Activated CD8-positive, alpha-beta T cell treated with anti-CD3 and anti-CD28 coated beads, Interleukin-2, amount 10 ng/mL, durations not matched to agents 7 days and 5 days (primary cell): ENCODE measurements around the gene APOA4. TPM values are rescaled to one million over a fixed set of nuclear protein-coding genes. Genes with fewer than 3 reads are reported as not detected.

Experiments used
- ATAC-seq: fragments of 150-1000 bp; cut with Tn5 transposase; one replicate; pipeline ENCODE4 v1.10.0; 2021; ENCODE audit warnings: moderate library complexity
- CTCF ChIA-PET: fragments of 350-600 bp; sonication (Branson Sonifier 250); formaldehyde crosslinking; loops from one replicate; lab custom pipeline; 2021; ENCODE audit warnings: antibody characterized with exemption; lab: Charles Lee
- POLR2A ChIA-PET: fragments of 350-600 bp; sonication (Branson Sonifier 250); formaldehyde crosslinking; loops from one replicate; lab custom pipeline; 2021; ENCODE audit warnings: antibody characterized with exemption; lab: Charles Lee
- DNase-seq: peaks from one replicate; pipeline ENCODE4 v3.0.0-alpha.2; 2020
- H3K27ac Mint-ChIP-seq: one replicate; pipeline ENCODE4 v1.8.0; 2021; ENCODE audit warnings: mild to moderate bottlenecking, mixed read lengths
- H3K27me3 Mint-ChIP-seq: one replicate; pipeline ENCODE4 v1.8.0; 2021; ENCODE audit warnings: low read depth, mixed read lengths
- H3K36me3 Mint-ChIP-seq: one replicate; pipeline ENCODE4 v1.8.0; 2021; ENCODE audit warnings: low read depth, mixed read lengths
- H3K4me1 Mint-ChIP-seq: one replicate; pipeline ENCODE4 v1.8.0; 2021; ENCODE audit warnings: low read depth, mixed read lengths
- H3K4me3 Mint-ChIP-seq: one replicate; pipeline ENCODE4 v1.8.0; 2021; ENCODE audit warnings: mild to moderate bottlenecking, mixed read lengths
- H3K9me3 Mint-ChIP-seq: one replicate; pipeline ENCODE4 v1.8.0; 2022; ENCODE audit warnings: mixed read lengths; ENCODE audit not compliant: insufficient read depth
- total RNA-seq, 2 experiments: library from RNA; stranded (reverse); gene quantifications; one replicate each; pipeline ENCODE4 v1.2.3, GENCODE V29; 2021

Gene APOA4
- total RNA-seq, 2 experiments from 2014 or later = not detected

DNA sequence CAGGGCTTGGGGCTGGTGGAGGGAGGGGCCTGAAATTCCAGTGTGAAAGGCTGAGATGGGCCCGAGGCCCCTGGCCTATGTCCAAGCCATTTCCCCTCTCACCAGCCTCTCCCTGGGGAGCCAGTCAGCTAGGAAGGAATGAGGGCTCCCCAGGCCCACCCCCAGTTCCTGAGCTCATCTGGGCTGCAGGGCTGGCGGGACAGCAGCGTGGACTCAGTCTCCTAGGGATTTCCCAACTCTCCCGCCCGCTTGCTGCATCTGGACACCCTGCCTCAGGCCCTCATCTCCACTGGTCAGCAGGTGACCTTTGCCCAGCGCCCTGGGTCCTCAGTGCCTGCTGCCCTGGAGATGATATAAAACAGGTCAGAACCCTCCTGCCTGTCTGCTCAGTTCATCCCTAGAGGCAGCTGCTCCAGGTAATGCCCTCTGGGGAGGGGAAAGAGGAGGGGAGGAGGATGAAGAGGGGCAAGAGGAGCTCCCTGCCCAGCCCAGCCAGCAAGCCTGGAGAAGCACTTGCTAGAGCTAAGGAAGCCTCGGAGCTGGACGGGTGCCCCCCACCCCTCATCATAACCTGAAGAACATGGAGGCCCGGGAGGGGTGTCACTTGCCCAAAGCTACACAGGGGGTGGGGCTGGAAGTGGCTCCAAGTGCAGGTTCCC, 6.5 kb upstream of the APOA4 start, which contains the start of gene APOC3:
TSS of gene APOC3 (plus strand) at position 383 of the 659 bp plus-strand sequence. CDS start 676 bp downstream, outside the sequence.
- Mint-ChIP-seq H3K27me3 (no peaks in the 10 kb centered on the region), H3K4me1 (peaks cover under 1% of the 10 kb centered on the region), H3K36me3 (no peaks in the 10 kb centered on the region), H3K27ac (no peak within 1 kb of the TSS), H3K4me3 (no peak within 1 kb of the TSS), H3K9me3 (no peaks in the 10 kb centered on the region)
- ChIA-PET CTCF (no interaction called here), POLR2A (no interaction called here)
- no peak for DNase-seq
- no peak for ATAC-seq

DNA sequence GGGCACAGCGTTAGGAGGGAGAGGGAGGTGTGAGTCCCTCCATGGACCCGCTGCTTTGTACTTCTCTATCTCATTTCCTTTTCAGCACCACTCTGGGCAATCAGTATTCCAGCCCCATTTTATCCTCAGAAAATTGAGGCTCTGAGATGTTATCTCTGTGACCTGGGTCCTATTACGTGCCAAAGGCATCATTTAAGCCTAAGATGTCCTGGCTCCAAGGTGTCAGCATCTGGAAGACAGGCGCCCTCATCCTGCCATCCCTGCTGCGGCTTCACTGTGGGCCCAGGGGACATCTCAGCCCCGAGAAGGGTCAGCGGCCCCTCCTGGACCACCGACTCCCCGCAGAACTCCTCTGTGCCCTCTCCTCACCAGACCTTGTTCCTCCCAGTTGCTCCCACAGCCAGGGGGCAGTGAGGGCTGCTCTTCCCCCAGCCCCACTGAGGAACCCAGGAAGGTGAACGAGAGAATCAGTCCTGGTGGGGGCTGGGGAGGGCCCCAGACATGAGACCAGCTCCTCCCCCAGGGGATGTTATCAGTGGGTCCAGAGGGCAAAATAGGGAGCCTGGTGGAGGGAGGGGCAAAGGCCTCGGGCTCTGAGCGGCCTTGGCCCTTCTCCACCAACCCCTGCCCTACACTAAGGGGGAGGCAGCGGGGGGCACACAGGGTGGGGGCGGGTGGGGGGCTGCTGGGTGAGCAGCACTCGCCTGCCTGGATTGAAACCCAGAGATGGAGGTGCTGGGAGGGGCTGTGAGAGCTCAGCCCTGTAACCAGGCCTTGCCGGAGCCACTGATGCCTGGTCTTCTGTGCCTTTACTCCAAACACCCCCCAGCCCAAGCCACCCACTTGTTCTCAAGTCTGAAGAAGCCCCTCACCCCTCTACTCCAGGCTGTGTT, 5.8 kb upstream of the APOA4 start:
- H3K4me1 Mint-ChIP-seq = no peaks in the 10 kb centered on the region
- H3K9me3 Mint-ChIP-seq = no peaks in the 10 kb centered on the region
- ATAC-seq = no peak
- H3K27me3 Mint-ChIP-seq = no peaks in the 10 kb centered on the region
- DNase-seq = no peak
- H3K4me3 Mint-ChIP-seq = no peak overlapping the region
- POLR2A ChIA-PET = no interaction called here
- no peaks in the 10 kb centered on the region for H3K36me3 Mint-ChIP-seq
- no peak overlapping the region for H3K27ac Mint-ChIP-seq
- CTCF ChIA-PET = no interaction called here

DNA sequence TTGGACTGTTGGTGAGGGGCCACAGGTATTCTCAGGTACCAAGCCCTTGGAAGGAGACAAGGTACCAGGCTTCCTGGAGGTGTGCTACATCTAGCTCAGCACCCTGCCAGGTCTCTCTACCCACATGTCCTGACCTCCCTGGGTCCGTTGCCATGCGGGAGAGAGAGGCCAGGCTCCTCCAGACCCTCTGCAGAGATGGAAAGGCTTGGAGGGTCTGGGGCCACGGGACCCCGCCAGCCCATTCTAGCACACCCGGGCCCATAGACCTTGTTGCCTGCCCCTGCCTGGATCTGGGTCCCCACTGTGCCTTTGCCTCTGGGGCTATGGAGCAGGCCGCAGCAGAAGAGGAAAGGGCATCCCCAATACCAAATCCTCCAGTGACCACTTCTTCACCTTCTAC, 4.4 kb upstream of the APOA4 start:
- Mint-ChIP-seq H3K36me3 (no peaks in the 10 kb centered on the region), H3K27ac (no peak overlapping the region), H3K4me3 (no peak overlapping the region), H3K9me3 (no peaks in the 10 kb centered on the region), H3K4me1 (no peaks in the 10 kb centered on the region), H3K27me3 (no peaks in the 10 kb centered on the region)
- ChIA-PET POLR2A (no interaction called here), CTCF (interaction anchor here (0.9 kb wide), 1 partner anchor 8 kb away, joined by 3 read pairs; no protein-coding TSS in a partner anchor)
- ATAC-seq (no peak), DNase-seq (no peak)

DNA sequence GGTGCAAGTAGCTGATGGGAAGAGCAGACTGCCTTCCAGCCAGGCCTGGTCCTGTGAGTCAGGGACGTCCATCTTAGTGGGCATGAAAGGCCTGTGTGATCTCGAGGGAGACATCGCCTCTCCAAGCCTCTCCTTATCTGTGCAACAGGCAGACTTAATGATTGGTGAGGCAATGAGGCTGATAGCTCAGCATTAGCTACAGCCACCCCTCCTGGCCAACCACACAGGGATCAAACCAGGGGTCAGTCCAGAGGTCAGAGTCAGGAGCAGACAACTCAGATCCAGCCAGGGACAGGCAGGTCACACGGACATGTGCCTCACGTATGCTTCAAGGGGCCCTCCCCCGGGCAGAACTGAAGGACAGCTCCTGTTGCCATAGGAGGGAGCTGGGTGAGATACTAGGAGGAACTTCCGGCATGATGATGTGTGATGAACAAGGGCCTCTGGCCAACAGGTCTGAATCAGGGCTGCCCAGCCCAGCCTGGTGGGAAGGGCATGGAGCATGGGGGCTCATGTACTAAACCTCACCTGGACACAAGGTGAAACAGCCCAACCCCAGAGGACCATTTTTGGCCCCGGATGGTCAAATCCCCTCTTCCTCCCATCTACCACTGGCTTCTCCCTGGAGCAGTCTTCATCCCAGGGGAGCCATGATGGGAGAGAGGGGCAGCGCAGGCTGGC, 3.8 kb upstream of the APOA4 start:
- Mint-ChIP-seq H3K4me3 (no peak overlapping the region), H3K9me3 (no peaks in the 10 kb centered on the region), H3K27me3 (no peaks in the 10 kb centered on the region), H3K4me1 (no peaks in the 10 kb centered on the region), H3K36me3 (no peaks in the 10 kb centered on the region), H3K27ac (no peak overlapping the region)
- DNase-seq (no peak), ATAC-seq (no peak)
- CTCF ChIA-PET = interaction anchor here (0.9 kb wide), 1 partner anchor 9 kb away, joined by 3 read pairs; no protein-coding TSS in a partner anchor
- POLR2A ChIA-PET = no interaction called here

DNA sequence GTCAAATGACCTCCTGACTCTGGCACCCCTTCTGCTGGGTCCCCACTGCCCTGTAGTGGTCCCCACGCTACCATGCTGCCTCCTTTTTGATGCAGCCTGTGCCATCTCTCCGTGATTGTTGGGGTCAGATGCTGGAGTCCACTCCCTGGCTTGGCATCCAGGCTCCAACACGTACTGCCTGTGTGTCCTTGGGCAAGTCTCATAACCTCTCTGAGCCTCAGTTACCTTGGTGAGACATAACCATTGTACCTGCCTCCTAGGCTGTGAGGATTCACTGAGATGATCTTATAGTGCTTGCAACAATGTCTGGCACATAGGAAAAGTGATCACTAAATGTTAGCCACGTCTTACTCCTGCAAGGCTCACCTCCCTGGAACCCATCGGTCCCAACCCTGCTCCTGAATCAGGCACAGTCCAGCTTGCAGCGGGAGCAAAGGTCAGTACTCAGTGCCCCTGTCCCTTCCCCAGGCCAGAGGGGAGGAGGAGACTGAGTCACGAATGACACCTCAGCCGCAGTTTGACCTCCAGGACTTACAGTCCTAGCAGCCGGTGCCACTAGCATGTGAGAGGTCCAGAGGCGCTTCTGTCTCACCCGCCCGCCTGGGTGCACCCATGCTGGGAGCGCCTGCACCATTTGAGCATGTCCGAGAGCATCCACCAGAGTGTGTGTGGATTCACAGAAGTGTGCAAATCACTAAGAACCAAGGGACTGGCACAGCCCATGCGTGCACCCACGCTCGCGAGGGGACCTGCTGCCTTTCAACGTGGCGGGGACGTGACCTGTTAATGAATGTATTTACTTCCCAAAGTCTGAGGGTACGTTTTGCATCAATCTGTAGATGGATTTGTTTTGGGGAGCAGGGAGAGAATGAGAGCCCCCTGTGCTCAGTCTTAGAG, 3.0 kb upstream of the APOA4 start:
- ATAC-seq (peak; percentile 14), DNase-seq (no peak)
- H3K4me1 Mint-ChIP-seq = no peaks in the 10 kb centered on the region
- no peaks in the 10 kb centered on the region for H3K9me3 Mint-ChIP-seq
- H3K36me3 Mint-ChIP-seq = no peaks in the 10 kb centered on the region
- CTCF ChIA-PET = interaction anchor here (0.9 to 1.2 kb wide), 2 partner anchors 10 to 280 kb away, joined by 3 to 4 read pairs; no protein-coding TSS in a partner anchor
- POLR2A ChIA-PET = no interaction called here
- no peaks in the 10 kb centered on the region for H3K27me3 Mint-ChIP-seq
- no peak overlapping the region for H3K4me3 Mint-ChIP-seq
- no peak overlapping the region for H3K27ac Mint-ChIP-seq

DNA sequence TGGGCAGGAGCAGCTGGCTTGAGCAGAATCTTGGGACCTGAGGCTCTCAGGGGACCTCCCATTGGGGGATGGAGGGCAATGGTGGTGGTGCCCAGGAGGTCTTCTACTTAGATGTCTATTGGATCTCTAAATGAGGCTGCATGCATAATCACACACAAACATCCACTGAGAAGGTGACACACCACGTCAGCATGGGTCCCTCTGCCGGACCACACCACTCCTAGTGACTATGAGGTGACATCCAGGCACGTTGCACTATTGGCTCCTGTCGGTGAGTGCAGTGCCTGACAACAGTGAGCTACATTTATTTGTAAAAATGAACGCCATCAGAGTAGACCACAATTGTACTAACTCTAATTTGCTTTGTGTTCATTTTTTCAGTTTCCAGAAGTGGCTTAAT, 2.3 kb upstream of the APOA4 start:
- ATAC-seq (no peak), DNase-seq (no peak)
- Mint-ChIP-seq H3K27ac (no peak overlapping the region), H3K9me3 (no peaks in the 10 kb centered on the region), H3K4me3 (no peak overlapping the region), H3K4me1 (no peaks in the 10 kb centered on the region), H3K36me3 (no peaks in the 10 kb centered on the region), H3K27me3 (no peaks in the 10 kb centered on the region)
- ChIA-PET POLR2A (no interaction called here), CTCF (interaction anchor here (1.2 kb wide), 1 partner anchor 281 kb away, joined by 4 read pairs; no protein-coding TSS in a partner anchor)

DNA sequence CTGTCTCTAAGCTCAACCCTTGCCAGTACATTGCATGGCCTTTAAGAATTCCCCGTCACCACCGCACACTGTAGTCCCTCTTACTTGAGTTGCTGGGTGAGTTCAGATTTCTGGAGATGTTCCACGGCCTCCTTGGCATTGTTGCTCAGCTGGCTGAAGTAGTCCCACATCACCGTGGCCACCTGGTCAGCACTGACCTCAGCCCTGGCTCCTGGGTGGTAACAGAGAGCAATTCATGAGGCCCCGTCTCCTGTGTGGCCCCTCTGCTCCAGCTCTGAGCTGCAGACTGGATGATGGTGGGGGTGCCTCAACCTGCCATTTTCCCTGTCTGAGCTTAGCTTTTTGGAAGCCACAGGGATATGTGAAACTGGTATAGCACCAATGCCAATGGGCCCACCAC, 529 bp downstream of the APOA4 start:
- Mint-ChIP-seq H3K27ac (no peak overlapping the region), H3K4me3 (no peak overlapping the region), H3K4me1 (no peaks in the 10 kb centered on the region), H3K9me3 (no peaks in the 10 kb centered on the region), H3K36me3 (no peaks in the 10 kb centered on the region), H3K27me3 (no peaks in the 10 kb centered on the region)
- POLR2A ChIA-PET = no interaction called here
- CTCF ChIA-PET = interaction anchor here (2.1 to 3.2 kb wide), 2 partner anchors 13 to 32 kb away, joined by 7 to 16 read pairs; partner anchors contain the start of gene APOA5
- DNase-seq = no peak
- no peak for ATAC-seq

DNA sequence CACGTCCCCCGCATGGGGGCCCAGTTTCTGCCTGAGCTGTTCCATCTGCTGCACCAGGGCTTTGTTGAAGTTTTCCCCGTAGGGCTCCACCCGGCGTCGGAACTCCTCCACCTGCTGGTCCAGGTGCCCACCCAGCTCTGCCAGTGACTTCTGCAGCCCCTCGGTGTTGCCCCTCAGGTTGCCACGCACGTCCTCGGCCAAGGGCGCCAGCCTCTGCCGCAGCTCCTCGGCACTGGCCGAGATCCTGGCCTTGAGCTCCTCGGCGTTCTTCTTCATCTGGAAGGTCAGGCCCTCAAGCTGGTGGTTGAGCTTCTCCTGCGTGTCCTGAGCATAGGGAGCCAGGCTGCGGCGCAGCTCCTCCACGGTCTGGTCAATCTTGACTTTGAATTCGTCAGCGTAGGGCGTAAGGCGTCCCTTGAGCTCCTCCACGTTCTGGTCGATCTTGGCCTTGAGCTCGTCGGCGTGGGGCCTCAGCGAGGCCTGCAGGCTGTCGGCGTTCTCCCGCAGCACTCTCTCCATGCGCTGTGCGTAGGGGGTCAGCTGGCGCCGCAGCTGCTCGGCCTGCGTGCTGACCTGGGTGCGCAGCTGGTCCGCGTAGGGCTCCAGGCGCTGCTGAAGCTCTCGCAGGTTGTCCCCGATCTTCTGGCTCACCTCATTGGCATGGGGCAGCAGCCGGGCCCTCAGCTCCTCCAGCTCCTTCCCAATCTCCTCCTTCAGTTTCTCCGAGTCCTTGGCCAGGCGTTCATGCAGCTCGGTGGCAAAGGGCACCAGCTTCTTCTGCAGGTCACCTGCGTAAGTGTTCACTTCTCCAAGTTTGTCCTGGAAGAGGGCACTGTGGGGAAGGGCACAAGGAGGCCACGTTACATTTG, 1.8 kb downstream of the APOA4 start:
- H3K4me1 Mint-ChIP-seq = no peaks in the 10 kb centered on the region
- no peaks in the 10 kb centered on the region for H3K27me3 Mint-ChIP-seq
- POLR2A ChIA-PET = no interaction called here
- no peak for ATAC-seq
- H3K4me3 Mint-ChIP-seq = no peak overlapping the region
- no peak overlapping the region for H3K27ac Mint-ChIP-seq
- no peaks in the 10 kb centered on the region for H3K9me3 Mint-ChIP-seq
- H3K36me3 Mint-ChIP-seq = no peaks in the 10 kb centered on the region
- CTCF ChIA-PET = interaction anchor here (1.5 to 1.6 kb wide), 2 partner anchors 15 to 30 kb away, joined by 5 to 9 read pairs; partner anchors contain the start of gene APOA5
- no peak for DNase-seq

DNA sequence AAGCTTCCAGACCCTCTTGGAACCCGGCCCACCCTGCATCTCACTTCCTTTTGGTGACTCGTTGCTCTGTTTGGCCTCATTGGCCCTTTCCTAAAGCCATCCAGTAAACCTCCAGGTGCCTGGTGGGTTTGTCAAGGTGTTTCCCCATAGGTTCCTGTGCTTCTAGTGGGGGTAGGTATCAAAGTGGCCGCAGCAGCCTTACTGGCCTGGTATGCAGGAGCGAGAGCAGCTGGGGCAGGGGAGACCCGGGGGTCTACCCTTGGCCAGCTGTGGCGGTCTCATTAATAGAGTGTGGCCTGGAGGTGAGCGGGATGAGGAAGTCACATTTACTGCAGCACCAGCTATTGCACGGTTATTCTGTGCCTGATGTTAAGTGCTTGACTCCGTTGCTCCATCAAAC, 4.1 kb downstream of the APOA4 start:
- no peaks in the 10 kb centered on the region for H3K27me3 Mint-ChIP-seq
- no peak overlapping the region for H3K27ac Mint-ChIP-seq
- no peak for DNase-seq
- no peaks in the 10 kb centered on the region for H3K4me1 Mint-ChIP-seq
- ChIA-PET POLR2A (no interaction called here), CTCF (interaction anchor here (1.1 to 1.8 kb wide), 2 partner anchors 17 to 28 kb away, joined by 4 to 8 read pairs; partner anchors contain the start of gene APOA5)
- no peak overlapping the region for H3K4me3 Mint-ChIP-seq
- no peak for ATAC-seq
- H3K36me3 Mint-ChIP-seq = no peaks in the 10 kb centered on the region
- H3K9me3 Mint-ChIP-seq = no peaks in the 10 kb centered on the region

DNA sequence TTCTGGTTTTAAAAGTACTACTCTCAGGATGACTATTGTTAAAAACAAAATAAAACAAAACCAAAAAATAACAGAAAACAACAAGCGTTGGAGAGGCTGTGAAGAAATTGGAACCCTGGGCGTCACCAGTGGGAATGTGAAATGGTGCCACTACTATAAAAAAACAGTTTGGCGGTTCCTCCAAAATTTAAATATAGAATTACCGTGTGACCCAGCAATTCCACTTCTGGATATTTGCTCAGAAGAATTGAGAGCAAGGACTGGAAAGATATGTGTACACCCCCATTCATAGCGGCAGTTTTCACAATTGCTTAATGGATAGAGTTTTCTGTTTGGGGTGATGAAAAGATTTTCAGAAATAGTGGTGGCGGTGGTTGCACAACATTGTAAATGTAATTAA, 8.6 kb downstream of the APOA4 start:
- H3K4me1 Mint-ChIP-seq = no peaks in the 10 kb centered on the region
- ChIA-PET POLR2A (no interaction called here), CTCF (no interaction called here)
- H3K4me3 Mint-ChIP-seq = no peak overlapping the region
- H3K36me3 Mint-ChIP-seq = no peaks in the 10 kb centered on the region
- H3K9me3 Mint-ChIP-seq = no peaks in the 10 kb centered on the region
- no peaks in the 10 kb centered on the region for H3K27me3 Mint-ChIP-seq
- DNase-seq (no peak), ATAC-seq (no peak)
- H3K27ac Mint-ChIP-seq = no peak overlapping the region
